ENCODE data around the gene IKZF3.
A peak's percentile ranks its signal among the peaks of the same experiment; 100 is the strongest.
"Not testable (repeated sequence)": the region's sequence is repeated elsewhere in the genome, so short reads cannot be mapped to it uniquely, and the experiment has no call there.

The IKZF3 gene

DNA sequence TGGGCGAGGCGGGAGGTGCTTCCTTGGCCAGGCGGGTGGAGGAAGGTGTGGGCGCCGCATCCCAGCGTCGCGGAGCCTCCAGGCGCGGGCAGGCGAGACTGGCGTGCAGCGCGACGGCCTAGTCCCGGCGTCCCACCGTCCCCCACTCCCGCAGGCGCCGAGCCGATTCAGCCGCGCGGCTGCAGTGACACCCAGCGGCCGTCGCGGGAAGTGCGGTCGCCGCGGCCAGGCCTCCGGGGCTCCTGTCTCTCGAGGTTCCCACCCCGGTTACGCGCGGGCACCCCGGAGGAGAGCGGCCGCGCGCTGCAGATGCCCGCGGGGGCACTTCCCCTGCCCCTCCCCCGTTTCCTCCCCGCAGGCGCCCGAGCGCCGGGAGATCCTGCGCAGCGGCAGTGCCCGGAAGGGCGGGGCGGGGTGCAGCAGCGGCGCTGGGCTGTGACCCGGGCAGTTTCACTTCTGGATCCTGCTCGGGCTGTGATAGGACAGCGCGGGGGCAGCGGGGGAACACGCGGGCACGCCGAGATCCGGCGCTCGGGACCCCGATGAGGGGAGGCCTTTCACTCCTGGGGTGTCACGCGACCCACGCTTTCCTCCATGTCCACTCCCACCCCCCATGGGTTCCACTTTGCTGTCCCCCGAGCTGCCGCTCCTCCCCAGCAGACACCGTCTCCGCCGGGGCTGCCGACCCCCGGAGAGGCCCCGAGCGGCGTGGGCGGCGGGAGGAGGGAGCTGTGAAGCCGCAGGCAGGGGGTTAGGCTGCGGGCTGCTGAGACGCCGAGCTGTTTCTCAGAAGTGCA, 109.8 kb downstream of the IKZF3 start:
- DNase-seq, result peak; percentile 94 to 99 (median 95)

DNA sequence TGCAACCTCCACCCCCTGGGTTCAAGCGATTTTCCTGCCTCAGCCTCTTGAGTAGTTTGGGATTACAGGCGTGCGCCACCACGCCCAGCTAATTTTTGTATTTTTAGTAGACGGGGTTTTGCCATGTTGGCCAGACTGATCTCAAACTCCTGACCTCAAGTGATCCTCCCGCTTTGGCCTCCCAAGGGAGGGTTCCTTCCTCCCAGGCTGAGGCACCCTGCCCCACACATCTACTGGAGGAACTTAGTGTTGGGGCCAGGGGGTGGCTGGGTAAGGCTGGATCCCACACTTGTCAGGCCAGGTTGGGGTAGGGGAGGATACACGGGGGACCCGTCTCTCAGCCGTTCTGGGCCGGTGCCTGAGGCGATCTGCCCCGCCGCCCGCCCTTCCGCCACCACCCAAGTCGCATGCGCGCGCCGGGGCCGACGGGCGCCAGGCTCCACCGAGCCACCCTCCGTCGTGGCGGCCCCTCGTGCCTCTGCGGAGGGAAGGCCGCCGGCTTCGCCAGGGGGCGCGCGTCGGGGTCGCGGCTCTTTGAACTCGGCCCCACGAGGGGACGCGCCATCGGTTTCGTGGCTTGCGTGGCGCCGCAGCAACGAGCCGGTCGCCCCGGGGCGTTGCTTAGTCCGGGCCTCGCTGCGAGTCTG, 110.5 kb downstream of the IKZF3 start:
- peak in 4 of 5 donors; percentile 56 to 70 (median 60) for DNase-seq

DNA sequence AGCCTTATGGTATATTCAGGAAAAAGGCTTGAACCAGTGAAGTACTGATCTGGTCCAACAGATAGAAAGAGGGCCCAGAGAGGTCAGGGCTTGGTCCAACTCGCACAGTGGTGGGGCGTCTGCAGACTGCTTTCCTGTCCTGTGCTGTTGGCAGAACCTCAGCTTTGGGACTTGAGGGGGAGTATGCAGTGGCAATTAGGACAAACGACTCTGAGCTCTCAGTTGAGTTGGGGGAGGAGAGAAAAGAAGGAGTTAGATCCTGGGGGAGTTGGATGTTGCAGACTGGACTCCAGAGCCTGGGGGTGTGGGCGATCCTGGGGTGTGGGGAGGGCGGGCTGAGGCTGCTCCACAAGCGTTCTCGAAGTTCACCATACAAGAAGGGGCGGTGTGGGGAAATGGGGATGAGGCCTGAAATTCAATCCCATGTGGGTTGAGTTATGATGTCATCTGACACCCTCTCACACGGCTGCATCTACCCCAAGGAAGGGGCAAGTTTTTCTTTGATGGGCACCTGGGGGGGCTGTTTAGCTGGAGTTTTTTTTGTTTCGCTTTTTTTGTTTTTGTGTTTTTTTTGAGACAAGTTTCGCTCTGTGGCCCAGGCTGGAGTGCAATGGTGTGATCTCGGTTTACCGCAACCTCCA, 111.8 kb downstream of the IKZF3 start:
- DNase-seq, result no peak

DNA sequence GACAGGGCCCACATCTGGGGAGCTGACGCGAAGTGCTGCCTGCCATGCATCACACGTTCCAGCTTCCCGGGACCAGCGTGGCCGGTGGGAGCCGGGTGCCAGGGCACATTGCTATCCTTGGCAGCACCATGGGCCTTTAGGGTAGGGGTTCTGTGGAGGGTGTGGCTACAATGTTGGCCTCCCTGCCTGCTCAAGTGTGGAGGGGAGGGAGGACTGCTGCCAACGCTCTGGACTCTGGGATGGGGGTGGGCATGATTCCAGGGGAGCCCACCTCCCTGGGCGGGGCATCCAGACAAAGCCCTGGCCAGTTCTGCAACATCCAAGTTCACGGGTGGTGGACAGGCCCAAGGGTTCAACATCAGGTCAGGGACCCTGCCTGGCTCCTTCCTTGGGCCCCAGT, 112.5 kb downstream of the IKZF3 start:
- DNase-seq, result no peak

DNA sequence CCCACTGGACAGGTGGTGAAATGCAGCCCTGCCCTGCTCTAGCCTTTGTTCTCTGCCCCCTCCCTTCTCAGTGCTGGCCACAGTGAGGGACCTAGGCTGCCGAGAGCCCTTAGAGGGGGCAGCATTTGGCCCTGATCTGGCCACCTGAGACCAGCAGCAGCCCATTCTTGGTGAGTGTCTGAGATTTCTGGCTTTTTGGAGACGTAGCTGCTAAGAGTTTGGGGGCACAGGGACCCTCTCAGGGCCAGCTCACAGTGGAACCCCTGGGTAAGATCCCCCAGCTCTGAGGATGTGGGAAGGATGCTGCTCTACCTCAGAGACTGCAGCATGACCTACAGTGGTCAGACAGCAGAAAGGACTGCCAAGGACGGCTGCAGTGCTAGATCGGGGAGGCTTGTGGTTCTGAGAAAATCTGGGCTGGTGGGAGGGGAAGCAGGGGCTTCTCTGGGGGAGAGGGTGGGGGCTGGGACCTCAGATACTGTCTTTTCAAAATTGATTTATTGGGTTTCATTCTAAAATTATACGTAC, 113.0 kb downstream of the IKZF3 start:
- no peak for DNase-seq

DNA sequence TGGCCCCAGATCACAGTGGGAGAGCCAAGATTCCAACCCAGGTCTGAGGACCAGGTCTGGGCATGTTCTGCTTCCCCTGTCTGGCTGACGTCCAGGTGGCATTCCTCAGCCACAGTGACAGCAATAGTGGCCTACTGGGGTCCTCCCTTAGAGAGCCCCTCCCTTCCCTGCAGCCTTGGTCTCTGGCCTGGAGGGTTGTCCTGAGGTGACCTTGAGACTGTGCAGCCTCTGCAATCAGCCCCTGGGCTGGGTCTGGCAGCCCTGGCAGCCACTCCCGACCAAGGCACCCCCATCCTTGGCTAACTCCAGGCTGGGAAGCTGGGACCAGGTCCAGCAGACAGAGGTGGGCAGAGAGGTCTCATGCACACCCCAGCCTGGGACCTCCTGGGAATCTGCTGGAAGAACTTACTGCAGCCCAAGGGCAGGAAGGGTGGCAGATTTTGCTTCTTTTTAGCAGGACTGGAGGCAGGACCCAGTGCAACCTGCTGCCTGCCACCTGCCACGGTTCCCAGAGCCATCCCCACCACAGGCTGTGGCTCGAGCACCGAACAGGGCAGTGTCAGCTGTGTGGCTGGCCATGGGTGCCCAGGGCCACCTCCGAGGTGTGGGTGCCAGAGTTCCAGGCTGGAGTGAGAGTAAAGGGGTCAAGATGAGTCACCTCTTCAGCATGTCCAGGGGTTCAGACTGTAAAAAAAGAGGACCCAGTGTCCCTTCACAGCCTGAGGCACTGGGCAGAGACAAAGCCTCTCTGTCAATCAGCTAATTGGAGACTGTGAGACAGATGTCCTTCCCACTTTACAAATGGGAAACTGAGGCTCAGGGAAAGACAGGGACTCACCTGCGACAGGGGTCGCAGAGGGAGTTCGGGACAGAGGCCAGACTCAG, 113.7 kb downstream of the IKZF3 start:
- DNase-seq, result no peak

DNA sequence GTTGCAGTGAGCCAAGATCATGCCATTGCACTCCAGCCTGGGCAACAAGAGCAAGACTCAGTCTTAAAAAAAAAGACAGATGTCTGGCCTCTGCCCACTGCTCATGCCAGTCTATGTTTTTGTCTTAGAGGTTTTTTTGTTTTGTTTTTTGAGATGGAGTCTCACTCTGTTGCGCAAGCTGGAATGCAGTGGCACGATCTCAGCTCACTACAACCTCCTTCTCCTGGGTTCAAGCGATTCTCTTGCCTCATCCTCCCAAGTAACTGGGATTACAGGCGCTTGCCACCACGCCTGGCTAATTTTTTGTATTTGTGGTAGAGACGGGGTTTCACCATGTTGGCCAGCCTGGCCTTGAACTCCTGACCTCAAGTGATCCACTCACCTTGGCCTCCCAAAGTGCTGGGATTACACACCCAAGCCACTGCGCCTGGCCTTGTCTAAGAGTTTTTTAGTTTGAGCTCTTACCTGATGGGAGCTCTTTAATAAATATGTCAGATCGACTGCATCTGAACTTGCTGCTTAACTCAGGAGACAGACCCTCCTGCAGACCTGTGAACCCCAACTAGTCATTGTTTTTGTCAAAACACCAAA, 115.6 kb downstream of the IKZF3 start:
- DNase-seq, result not testable (repeated sequence)

DNA sequence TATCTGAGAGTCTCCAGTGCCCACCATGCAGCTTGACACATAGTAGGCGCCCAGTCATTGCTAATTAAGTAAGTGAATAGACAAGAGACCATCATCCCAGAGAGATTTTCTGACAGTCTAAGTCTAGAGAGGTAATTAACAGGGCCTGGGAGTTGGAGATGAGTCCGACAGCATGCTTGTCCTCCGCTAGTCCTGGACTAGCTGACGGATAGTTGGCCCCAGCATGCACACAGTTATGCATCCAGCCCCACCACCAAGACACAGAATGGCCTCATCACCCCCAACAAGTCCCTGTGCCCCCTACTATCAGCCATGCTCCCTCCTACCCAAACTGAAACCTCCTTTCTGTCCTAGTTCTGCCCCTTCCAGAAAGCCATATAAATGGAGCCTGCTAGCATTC, 116.4 kb downstream of the IKZF3 start:
- DNase-seq, result no peak

DNA sequence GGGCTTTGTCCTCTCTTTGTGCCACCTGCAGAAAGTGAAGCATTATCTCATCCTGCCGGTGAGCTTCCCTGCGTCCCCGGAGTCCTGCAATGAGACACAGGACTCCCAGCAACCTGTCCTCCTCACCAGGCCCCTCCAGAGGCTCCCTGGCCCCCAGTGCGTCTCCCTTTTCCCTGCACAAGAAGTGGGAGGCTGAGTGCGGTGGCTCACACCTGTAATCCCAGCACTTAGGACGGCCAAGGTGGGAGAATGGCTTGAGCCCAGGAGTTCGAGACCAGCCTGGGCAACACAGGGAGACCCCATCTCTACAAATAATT, 118.0 kb downstream of the IKZF3 start:
- DNase-seq, result no peak

DNA sequence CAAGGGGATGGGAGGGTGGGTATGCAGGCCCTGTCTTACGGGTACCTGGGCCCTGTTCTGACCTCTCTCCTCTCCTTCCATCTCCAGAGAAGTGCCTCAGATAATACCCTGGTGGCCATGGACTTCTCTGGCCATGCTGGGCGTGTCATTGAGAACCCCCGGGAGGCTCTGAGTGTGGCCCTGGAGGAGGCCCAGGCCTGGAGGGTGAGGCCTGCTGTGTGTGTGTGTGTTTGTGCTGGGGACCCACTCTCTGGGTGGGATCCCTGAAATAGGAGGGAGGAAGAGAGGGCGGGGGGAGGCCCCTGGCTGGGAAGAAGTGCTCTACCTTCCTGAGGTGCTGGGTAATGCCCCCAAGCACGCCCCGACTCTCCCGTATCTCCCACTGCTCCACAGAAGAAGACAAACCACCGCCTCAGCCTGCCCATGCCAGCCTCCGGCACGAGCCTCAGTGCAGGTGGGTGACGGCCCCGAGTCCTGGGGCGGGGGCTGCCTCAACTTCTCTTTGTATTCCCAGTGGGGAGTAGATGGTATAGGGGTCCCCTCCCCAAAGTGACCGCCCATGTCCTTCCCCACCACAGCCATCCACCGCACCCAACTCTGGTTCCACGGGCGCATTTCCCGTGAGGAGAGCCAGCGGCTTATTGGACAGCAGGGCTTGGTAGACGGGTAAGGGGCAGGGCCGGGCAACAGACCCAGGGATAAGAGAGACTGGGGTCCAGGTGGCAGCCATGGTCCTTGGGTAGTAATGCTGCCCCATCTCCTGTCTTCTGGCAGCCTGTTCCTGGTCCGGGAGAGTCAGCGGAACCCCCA, 118.6 kb downstream of the IKZF3 start:
- no peak for DNase-seq

DNA sequence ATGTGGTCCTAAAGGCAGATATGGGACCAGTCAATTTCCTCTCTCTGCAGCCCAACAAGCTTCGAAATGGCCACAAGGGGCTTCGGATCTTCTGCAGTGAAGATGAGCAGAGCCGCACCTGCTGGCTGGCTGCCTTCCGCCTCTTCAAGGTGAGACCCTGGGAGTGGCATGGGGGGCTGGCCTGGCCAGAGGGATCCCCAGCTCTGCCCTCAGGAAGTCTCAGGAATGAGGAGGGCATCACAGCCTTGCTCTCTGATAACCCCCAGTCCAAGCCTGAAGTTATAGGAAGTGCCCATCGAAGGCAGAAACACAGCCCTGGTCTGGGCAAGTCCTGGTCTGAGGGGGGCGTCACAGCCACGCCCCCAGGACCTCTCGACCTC, 119.3 kb downstream of the IKZF3 start:
- DNase-seq, result no peak

DNA sequence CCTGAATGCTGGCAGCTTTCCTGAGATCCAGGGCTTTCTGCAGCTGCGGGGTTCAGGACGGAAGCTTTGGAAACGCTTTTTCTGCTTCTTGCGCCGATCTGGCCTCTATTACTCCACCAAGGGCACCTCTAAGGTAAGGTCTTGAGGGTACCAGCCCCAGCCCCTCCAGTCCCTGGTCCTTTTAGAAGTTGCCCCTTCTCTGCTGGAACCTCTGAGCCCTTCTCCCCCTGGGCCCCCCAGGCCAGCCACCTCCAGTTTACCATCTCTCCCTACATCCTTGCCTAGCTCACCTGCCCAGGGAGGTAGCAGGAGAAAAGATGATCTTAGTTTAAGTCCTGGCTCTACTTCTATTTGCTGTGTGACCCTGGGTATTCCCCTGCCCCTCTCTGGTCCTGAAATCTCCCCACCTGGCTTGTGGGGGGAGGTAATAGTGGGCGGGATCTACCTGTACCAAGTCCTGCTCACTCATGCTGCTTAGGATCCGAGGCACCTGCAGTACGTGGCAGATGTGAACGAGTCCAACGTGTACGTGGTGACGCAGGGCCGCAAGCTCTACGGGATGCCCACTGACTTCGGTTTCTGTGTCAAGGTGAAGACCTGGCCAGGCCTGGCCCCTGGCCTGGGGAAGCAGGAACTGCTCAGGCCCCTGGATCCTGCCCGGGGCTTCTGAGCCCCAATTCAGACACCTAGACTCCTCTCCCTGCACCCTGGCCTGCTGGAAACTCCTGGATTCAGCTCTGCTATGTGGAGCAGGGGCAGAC, 119.9 kb downstream of the IKZF3 start:
- DNase-seq, result no peak

DNA sequence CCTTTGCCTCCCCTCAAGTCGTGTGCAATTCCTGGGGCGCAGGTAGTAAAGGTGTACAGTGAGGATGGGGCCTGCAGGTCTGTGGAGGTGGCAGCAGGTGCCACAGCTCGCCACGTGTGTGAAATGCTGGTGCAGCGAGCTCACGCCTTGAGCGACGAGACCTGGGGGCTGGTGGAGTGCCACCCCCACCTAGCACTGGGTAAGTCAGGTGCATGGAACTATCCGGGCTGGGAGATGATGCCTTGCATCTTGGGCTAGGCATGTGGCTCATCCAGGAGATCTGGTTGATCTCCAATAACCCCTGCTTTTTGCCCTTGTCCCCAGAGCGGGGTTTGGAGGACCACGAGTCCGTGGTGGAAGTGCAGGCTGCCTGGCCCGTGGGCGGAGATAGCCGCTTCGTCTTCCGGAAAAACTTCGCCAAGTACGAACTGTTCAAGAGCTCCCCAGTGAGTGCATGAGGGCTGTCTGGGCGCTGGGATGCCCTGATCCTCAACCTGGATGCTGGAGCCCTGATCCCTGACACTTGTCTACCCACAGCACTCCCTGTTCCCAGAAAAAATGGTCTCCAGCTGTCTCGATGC, 121.2 kb downstream of the IKZF3 start:
- no peak for DNase-seq

DNA sequence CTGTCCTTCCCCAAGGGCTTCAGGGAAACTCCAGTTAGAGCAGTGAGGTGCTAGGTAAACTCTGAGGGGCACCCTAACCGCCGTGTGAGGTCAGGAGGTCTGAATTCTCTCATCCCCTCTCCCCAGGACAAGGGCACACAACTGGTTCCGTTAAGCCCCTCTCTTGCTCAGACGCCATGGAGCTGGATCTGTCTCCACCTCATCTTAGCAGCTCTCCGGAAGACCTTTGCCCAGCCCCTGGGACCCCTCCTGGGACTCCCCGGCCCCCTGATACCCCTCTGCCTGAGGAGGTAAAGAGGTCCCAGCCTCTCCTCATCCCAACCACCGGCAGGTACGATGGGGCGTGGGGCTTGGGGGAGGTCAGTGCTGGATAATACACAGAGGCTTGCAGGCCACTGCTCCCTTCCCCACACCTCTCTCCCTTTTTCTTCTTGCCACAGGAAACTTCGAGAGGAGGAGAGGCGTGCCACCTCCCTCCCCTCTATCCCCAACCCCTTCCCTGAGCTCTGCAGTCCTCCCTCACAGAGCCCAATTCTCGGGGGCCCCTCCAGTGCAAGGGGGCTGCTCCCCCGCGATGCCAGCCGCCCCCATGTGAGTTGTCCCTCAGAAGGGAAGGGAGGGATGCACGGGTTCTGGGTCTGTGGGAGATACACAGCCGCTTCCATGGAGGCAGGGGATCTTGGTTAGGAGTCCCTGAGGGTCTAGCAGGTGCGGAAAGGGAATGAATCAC, 121.8 kb downstream of the IKZF3 start:
- no peak for DNase-seq

DNA sequence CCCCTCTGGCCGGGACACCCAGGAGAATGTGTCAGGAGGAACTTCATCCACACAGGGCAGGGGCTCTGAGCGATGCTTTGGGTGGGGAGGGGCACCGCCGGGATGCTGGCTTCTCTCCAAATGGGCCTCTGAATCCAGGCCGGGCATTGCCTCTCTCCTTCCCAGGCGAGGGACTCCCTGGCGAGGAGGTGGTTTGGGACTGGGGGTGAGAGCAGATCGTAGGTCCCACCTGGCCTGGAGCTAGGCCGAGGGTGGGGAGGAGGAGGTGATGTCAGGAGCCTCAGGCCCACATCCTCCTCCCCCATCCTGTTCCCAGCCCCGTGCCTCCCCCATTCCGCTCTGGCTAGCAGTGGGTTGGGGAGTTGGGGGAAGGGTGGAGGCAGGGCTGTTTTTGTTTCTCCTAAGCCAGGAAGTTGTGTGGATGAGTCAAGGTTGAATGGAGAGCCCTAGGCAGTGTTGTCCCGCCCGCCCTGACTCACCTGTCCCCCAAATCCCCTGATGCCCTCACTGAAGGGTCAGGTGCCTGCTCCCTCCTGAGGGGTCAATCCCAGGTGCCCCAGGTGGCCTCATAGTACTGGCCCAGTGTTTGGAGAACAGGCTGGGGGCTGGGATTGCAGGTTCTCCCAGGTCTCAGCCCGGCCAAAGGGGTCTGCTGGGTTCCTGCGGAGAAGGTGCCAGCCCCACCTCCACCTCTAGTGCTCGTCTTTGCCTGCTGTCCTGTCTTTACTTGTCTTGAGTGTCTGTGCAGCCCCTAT, 123.6 kb downstream of the IKZF3 start:
- DNase-seq, result no peak

DNA sequence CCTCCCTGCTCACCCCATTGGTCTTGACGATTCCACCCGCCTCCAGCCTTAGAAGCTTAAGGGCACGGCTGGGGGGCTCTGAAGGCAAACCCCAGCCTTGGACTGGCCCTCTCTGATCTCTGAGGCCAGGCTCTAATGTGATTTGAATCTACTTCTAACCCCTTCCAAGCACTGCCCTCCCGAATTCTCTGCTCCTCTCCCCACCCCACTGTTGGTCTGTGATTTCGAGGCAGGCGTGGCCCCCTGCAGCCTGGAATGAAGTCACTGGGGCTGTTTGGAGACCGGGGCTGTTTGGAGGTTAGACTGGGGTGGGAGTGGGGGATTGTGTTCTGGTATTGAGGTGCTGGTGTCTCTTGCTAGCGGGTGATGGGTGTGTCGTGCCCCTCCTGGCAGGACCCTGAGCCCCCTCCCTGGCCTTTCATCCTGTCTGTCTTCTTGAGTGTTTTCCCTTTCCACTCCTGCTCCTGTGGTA, 124.2 kb downstream of the IKZF3 start:
- no peak for DNase-seq

DNA sequence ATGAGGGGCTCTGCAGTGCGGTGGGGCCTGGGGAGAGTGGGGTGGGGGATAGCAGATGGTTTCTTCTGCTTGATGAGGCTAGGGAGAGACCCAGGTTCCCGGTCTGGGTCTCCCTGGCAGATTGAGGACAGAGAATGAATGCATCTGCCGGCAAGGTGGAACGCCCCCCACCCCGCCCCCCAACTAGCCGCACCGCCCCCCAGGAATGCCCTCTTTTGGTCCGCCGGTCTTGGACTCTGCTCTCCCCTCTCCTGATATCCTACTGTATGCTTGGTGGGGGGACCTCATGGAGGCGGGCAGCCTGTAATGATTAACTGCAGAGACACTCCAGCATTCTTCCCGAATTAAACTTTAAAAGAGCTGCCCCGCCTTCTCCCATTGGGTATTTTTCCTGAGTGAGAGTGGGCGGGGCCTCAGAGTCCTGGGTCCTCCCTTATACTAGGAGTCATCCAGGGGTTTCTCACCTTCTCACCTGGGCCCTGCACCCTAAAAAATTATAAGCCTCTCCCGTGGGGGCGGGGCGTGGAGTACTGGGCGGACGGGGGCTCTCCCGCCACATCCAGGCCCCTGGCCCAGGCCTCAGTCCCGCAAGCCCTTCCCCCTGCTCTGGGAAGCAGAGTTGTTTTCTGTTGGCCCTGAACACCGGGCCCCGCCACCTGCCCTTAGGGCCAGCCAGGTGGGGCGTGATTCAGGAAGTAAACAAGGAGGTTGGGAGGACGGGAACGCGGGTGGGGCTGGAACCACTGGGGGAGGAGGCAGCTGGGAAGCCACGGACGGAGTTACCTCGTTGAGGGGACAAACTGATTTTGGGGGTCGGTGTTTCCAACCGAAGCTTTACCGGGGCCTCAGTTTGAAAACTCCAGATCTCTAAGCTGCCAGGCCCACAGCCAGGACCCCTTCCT, 124.9 kb downstream of the IKZF3 start:
- no peak for DNase-seq

DNA sequence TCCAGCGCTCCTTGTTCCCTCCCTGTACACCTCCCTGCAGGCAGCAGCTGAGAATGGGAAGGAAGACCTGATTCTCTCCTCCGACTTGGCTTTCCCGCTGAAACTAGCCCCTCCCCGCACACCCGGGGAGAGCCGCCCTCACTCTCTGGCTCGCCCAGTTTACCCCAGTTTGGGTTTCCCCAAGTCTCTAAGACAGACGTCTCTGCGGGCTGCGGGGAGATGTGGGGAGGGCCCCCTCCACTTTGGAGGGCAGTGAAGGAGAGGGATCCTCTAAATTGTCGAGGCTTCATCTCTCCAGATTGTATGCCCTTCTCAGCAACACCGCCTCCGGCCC, 125.6 kb downstream of the IKZF3 start:
- DNase-seq, result peak in 4 of 5 donors; percentile 33 to 56 (median 46)

Data from T-helper 1 cell (primary cell).